Measurements from ENCODE around the gene GAL3ST2. TPM values are rescaled to one million over a fixed set of nuclear protein-coding genes. Genes with fewer than 3 reads are reported as not detected.
"Not testable (repeated sequence)": the region's sequence is repeated elsewhere in the genome, so short reads cannot be mapped to it uniquely, and the experiment has no call there.

The GAL3ST2 gene
- total and polyA plus RNA-seq, 8 donors: 0.26 to 0.31 (median 0.29) TPM; not detected in 2

DNA sequence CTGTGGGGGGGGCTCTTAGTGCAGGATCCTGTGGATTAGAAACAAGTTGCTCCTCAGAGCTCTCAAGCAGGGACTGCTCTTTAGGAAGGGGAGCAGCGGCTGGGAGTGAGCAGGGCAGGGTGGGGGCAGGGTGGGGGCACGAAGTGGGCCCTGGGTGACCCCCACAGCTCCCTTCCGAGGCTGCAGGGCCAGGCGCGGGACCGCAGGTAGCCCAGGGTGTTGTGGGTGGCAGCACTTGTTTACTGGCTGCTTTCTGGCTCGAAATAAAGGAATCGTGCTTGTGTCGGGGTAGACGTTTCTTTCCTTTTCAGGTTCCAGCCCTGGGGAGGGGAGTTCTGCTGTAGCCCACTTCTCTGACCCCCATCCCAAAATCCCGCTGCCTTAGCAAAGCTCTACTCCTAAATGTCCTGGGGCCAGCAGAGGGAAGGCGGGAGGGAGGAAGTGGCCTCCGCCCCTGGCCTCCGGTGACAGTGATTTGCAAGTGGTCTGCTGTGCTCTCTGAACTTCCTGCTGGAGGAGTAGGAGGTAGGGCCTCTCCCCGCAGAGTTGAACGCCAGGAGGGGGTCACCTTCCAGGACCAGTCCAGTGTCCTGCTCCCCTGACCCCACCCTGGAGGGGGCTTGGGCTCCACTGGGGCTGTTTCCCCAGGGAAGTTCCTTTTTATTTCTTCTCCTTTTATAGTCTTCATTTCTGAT is 40.7 kb downstream of the GAL3ST2 start:
- TF ChIP-seq, protein P1, sequence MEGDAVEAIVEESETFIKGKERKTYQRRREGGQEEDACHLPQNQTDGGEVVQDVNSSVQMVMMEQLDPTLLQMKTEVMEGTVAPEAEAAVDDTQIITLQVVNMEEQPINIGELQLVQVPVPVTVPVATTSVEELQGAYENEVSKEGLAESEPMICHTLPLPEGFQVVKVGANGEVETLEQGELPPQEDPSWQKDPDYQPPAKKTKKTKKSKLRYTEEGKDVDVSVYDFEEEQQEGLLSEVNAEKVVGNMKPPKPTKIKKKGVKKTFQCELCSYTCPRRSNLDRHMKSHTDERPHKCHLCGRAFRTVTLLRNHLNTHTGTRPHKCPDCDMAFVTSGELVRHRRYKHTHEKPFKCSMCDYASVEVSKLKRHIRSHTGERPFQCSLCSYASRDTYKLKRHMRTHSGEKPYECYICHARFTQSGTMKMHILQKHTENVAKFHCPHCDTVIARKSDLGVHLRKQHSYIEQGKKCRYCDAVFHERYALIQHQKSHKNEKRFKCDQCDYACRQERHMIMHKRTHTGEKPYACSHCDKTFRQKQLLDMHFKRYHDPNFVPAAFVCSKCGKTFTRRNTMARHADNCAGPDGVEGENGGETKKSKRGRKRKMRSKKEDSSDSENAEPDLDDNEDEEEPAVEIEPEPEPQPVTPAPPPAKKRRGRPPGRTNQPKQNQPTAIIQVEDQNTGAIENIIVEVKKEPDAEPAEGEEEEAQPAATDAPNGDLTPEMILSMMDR (IDR thresholded peaks at IDR 0.05): no peak
- intact Hi-C loops (cut with DNase I): no loop called here
- H3K27ac ChIP-seq: no peak overlapping the region
- no peak overlapping the region for H3K4me3 ChIP-seq
- ATAC-seq: no peak
- DNase-seq: peak in 2 of 4 donors; percentile 31 to 36
- no peaks in the 10 kb centered on the region for H3K36me3 ChIP-seq
- peaks cover 0 to 46% of the 10 kb centered on the region in 2 donors for H3K27me3 ChIP-seq
- no peaks in the 10 kb centered on the region for H3K9me3 ChIP-seq
- peaks cover 0 to 12% of the 10 kb centered on the region in 2 donors for H3K4me1 ChIP-seq

DNA sequence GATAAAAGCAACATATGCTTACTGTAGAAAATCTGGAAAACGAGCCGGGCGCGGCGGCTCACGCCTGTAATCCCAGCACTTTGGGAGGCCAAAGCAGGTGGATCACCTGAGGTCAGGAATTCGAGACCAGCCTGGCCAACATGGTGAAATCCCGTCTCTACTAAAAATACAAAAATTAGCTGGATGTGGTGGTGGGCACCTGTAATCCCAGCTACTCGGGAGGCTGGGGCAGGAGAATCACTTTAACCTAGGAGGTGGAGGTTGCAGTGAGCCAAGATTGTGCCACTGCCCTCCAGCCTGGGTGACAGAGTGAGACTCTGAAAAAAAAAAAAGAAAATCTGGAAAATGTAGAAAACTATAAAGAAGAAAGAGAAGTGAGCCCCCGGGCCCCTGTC is 41.2 kb downstream of the GAL3ST2 start:
- H3K27ac ChIP-seq; H3K36me3 ChIP-seq; H3K9me3 ChIP-seq; intact Hi-C loops (cut with DNase I); H3K4me3 ChIP-seq; ATAC-seq; DNase-seq: not testable (repeated sequence)
- Histone ChIP-seq H3K27me3 (peaks cover 0 to 44% of the 10 kb centered on the region in 2 donors), H3K4me1 (peaks cover 0 to 12% of the 10 kb centered on the region in 2 donors)

DNA sequence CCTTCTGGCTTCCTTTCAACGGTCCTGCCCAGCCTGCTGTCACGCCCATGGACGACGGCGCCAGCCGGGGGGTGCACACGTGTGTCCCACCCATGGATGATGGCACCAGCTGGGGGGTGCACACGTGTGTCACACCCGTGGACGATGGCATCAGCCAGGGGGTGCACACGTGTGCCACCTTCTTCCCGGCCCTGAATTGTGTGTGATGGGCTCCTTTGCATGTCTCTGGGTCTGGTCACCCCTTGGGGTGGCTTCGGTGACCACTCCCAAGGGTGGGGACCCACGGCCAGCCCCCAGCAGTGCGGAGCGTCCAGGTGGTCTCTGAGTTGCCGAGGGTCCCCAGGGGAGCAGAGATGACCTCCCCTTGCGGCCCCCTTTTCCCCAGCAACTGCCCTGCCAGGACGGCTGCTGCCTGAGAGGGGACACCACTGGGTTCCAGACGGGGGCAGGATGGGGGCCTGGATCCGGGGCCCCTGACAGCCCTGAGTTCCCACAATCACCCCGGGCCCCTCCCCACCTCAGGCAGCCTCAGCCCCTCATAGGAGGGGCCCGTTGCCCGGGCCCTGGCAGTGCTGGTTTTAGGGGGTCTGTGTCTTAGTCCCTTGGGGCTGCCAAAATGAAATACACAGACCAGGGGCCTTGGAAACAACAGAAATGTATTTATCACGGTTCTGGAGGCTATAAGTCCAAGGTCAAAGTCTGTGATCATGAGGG is 41.8 kb downstream of the GAL3ST2 start:
- H3K4me1 ChIP-seq: peaks cover 0 to 9% of the 10 kb centered on the region in 2 donors

DNA sequence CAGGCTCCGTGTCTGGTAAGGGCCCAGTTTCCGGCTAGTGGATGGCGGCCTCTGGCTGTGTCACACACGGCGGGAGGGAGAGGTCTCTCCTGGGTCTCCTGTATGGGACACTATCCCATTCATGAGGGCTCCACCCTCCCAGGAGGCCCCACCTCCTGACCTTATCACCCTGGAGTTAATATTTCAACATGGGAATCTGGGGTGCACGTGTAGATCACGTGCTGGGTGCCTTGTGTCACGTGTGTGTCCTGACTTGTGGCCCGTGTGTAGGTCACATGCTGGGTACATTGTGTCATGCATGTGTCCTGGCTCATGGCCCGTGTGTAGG is 42.3 kb downstream of the GAL3ST2 start:
- ATAC-seq: no peak
- Histone ChIP-seq H3K4me3 (no peak overlapping the region), H3K36me3 (no peaks in the 10 kb centered on the region), H3K9me3 (no peaks in the 10 kb centered on the region), H3K4me1 (peaks cover 0 to 5% of the 10 kb centered on the region in 2 donors), H3K27me3 (peaks cover 0 to 43% of the 10 kb centered on the region in 2 donors), H3K27ac (no peak overlapping the region)
- intact Hi-C loops (cut with DNase I): no loop called here
- TF ChIP-seq, protein P1 (IDR thresholded peaks at IDR 0.05): no peak
- DNase-seq: no peak

More for the DNA sequence above, 41.8 kb downstream of the GAL3ST2 start:
- Histone ChIP-seq H3K27ac (no peak overlapping the region), H3K27me3 (peaks cover 0 to 44% of the 10 kb centered on the region in 2 donors), H3K36me3 (no peaks in the 10 kb centered on the region), H3K9me3 (no peaks in the 10 kb centered on the region), H3K4me3 (no peak overlapping the region)
- intact Hi-C loops (cut with DNase I): no loop called here
- TF ChIP-seq, protein P1 (IDR thresholded peaks at IDR 0.05): no peak
- DNase-seq: peak in 2 of 4 donors; percentile 28 to 68
- no peak for ATAC-seq

DNA sequence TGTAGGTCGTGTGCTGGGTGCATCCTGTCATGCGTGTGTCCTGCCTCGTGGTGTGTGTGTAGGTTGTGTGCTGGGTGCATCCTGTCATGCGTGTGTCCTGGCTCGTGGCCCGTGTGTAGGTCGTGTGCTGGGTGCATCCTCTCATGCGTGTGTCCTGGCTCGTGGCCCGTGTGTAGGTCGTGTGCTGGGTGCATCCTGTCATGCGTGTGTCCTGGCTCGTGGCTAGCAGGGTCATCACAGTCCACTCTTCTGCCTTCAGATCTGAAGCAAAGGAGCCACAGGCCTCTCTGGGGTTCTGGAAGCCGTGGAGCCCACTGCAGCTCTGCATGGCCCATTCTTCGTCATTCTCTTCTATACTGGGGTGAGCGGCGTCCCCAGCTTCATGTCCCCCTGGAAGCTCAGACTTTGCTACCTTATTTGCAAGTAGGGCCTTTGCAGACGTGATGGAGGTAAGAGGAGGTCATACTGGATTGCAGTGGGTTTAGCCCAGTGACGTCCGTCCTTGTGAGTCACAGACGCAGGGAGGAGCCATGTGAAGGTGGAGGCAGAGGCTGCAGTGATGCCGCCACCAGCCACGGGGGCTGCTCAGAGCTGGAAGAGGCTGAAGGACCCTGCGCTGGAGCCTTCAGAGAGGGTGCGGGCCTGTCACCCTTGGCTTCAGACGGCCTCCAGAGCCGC is 43.5 kb downstream of the GAL3ST2 start:
- intact Hi-C loops (cut with DNase I); ATAC-seq; H3K4me3 ChIP-seq; H3K4me1 ChIP-seq; H3K27ac ChIP-seq; H3K36me3 ChIP-seq; H3K9me3 ChIP-seq: not testable (repeated sequence)
- peak in 2 of 4 donors; percentile 28 to 54 for DNase-seq
- H3K27me3 ChIP-seq: peaks cover 0 to 31% of the 10 kb centered on the region in 2 donors

Measured in left lung (tissue), 10 donors.